Measurements from ENCODE around the gene TMTC3.

The TMTC3 gene

GRCh38 chr12:88241862-88242570, 99.9 kb downstream of the TMTC3 start:
- H3K36me3 ChIP-seq (ENCODE audit: control insufficient read depth in 1 of 2, insufficient read depth in 2 of 2, low read depth in 1 of 2, low read length in 2 of 2): no peaks in the 10 kb centered on the region
- peak; percentile 90 for DNase-seq
- no peak overlapping the region for H3K4ac ChIP-seq (ENCODE audit: low read depth in 1 of 2, low read length in 2 of 2)
- no peak overlapping the region for H3K18ac ChIP-seq (ENCODE audit: low read depth in 1 of 2, low read length in 2 of 2)
- no peaks in the 10 kb centered on the region for H3K27me3 ChIP-seq (ENCODE audit: control insufficient read depth in 1 of 2, insufficient read depth in 1 of 2, low read length in 2 of 2)
- no peak overlapping the region for H2BK5ac ChIP-seq (ENCODE audit: low read depth, low read length, poor library complexity, severe bottlenecking)
- H2AK5ac ChIP-seq (ENCODE audit: low read length, severe bottlenecking): no peak overlapping the region
- H4K8ac ChIP-seq (ENCODE audit: low read length): no peak overlapping the region
- H4K91ac ChIP-seq (ENCODE audit: low read length): no peak overlapping the region
- peaks cover 5% of the 10 kb centered on the region for H3K9me3 ChIP-seq (ENCODE audit: control insufficient read depth, low read length)
- H2BK15ac ChIP-seq (ENCODE audit: low read depth, poor library complexity, severe bottlenecking): no peak overlapping the region
- H3K27ac ChIP-seq (ENCODE audit: low read length, poor library complexity, severe bottlenecking): peak overlapping the region; percentile 63
- no peak overlapping the region for H3K4me2 ChIP-seq (ENCODE audit: low read length, poor library complexity, severe bottlenecking)
- 86% methylated on average over 2 of the region's 4 CpGs for WGBS
- H3K79me1 ChIP-seq (replicated peaks; ENCODE audit: low read length, poor library complexity, severe bottlenecking): no peaks in the 10 kb centered on the region
- H3K4me1 ChIP-seq (ENCODE audit: control insufficient read depth, insufficient read depth, low read depth, low read length): no peaks in the 10 kb centered on the region
- H2AFZ ChIP-seq (ENCODE audit: low read depth, low read length): no peak overlapping the region
- no peak overlapping the region for H3K14ac ChIP-seq (ENCODE audit: low read length in 2 of 2)
- no peak overlapping the region for H3K4me3 ChIP-seq (ENCODE audit: insufficient read depth in 1 of 2, low read depth in 1 of 2, low read length in 2 of 2)
- H2BK12ac ChIP-seq (ENCODE audit: low read length in 2 of 2): no peak overlapping the region
- H2BK120ac ChIP-seq (ENCODE audit: low read depth, low read length): no peak overlapping the region
- H3K23ac ChIP-seq (ENCODE audit: low read length in 2 of 2): no peak overlapping the region
- H3K9ac ChIP-seq (ENCODE audit: low read length): peak overlapping the region; percentile 84

- H2BK15ac ChIP-seq (ENCODE audit: low read depth, poor library complexity, severe bottlenecking): no peak overlapping the region
- H2BK5ac ChIP-seq (ENCODE audit: low read depth, low read length, poor library complexity, severe bottlenecking): no peak overlapping the region
- H2BK12ac ChIP-seq (ENCODE audit: low read length in 2 of 2): no peak overlapping the region
- no peaks in the 10 kb centered on the region for H3K36me3 ChIP-seq (ENCODE audit: control insufficient read depth in 1 of 2, insufficient read depth in 2 of 2, low read depth in 1 of 2, low read length in 2 of 2)
- no peaks in the 10 kb centered on the region for H3K79me1 ChIP-seq (replicated peaks; ENCODE audit: low read length, poor library complexity, severe bottlenecking)
- H3K18ac ChIP-seq (ENCODE audit: low read depth in 1 of 2, low read length in 2 of 2): no peak overlapping the region
- no peak overlapping the region for H2BK120ac ChIP-seq (ENCODE audit: low read depth, low read length)
- H3K14ac ChIP-seq (ENCODE audit: low read length in 2 of 2): no peak overlapping the region
- H2AK5ac ChIP-seq (ENCODE audit: low read length, severe bottlenecking): no peak overlapping the region
- no peak overlapping the region for H4K8ac ChIP-seq (ENCODE audit: low read length)
- peaks cover 5% of the 10 kb centered on the region for H3K9me3 ChIP-seq (ENCODE audit: control insufficient read depth, low read length)
- no peaks in the 10 kb centered on the region for H3K4me1 ChIP-seq (ENCODE audit: control insufficient read depth, insufficient read depth, low read depth, low read length)
- peak overlapping the region; percentile 63 for H3K27ac ChIP-seq (ENCODE audit: low read length, poor library complexity, severe bottlenecking)
- H3K4ac ChIP-seq (ENCODE audit: low read depth in 1 of 2, low read length in 2 of 2): peak overlapping the region in 1 of 2 experiments; percentile 85
- peak; percentile 71 for DNase-seq
- no peak overlapping the region for H3K23ac ChIP-seq (ENCODE audit: low read length in 2 of 2)
- H4K91ac ChIP-seq (ENCODE audit: low read length): no peak overlapping the region
- H3K9ac ChIP-seq (ENCODE audit: low read length): peak overlapping the region; percentile 84
- peak overlapping the region in 1 of 2 experiments; percentile 25 for H3K4me3 ChIP-seq (ENCODE audit: insufficient read depth in 1 of 2, low read depth in 1 of 2, low read length in 2 of 2)
- H3K4me2 ChIP-seq (ENCODE audit: low read length, poor library complexity, severe bottlenecking): no peak overlapping the region
- WGBS: 45% methylated on average over 1 of the region's 1 CpG
- no peaks in the 10 kb centered on the region for H3K27me3 ChIP-seq (ENCODE audit: control insufficient read depth in 1 of 2, insufficient read depth in 1 of 2, low read length in 2 of 2)
- no peak overlapping the region for H2AFZ ChIP-seq (ENCODE audit: low read depth, low read length)
These were observed 100.4 kb downstream of the TMTC3 start for GRCh38 chr12:88242571-88242925.

DNA sequence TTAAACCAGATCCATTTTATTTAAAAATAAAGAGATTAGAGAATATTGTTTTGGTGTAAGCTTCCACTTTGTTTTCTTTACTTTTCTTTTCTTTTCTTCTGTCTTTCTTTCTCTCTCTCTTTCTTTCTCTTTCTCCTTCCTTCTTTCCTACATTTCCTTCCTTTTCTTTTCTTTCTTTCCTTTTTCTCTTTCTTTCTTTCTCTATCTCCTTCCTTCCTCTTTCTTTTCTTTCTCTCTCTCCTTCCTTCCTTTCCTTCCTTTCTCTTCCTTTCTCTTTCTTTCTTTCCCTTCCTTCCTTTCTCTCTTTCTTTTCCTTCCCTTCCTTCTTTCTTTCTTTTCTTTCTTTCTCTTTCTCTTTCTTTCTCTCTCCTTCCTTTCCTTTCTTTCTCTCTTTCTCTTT, 100.8 kb downstream of the TMTC3 start:
- Histone ChIP-seq H3K14ac (ENCODE audit: low read length in 2 of 2) (no peak overlapping the region), H3K4me1 (ENCODE audit: control insufficient read depth, insufficient read depth, low read depth, low read length) (no peaks in the 10 kb centered on the region), H2AK5ac (ENCODE audit: low read length, severe bottlenecking) (no peak overlapping the region), H3K23ac (ENCODE audit: low read length in 2 of 2) (no peak overlapping the region), H2AFZ (ENCODE audit: low read depth, low read length) (no peak overlapping the region), H3K9ac (ENCODE audit: low read length) (peak overlapping the region; percentile 84), H4K8ac (ENCODE audit: low read length) (no peak overlapping the region), H3K4me2 (ENCODE audit: low read length, poor library complexity, severe bottlenecking) (no peak overlapping the region), H3K27me3 (ENCODE audit: control insufficient read depth in 1 of 2, insufficient read depth in 1 of 2, low read length in 2 of 2) (no peaks in the 10 kb centered on the region), H3K27ac (ENCODE audit: low read length, poor library complexity, severe bottlenecking) (no peak overlapping the region), H2BK120ac (ENCODE audit: low read depth, low read length) (no peak overlapping the region), H3K18ac (ENCODE audit: low read depth in 1 of 2, low read length in 2 of 2) (no peak overlapping the region), H3K4ac (ENCODE audit: low read depth in 1 of 2, low read length in 2 of 2) (no peak overlapping the region), H3K9me3 (ENCODE audit: control insufficient read depth, low read length) (peaks cover 5% of the 10 kb centered on the region), H2BK15ac (ENCODE audit: low read depth, poor library complexity, severe bottlenecking) (no peak overlapping the region), H4K91ac (ENCODE audit: low read length) (no peak overlapping the region), H2BK12ac (ENCODE audit: low read length in 2 of 2) (no peak overlapping the region), H3K79me1 (replicated peaks; ENCODE audit: low read length, poor library complexity, severe bottlenecking) (no peaks in the 10 kb centered on the region), H2BK5ac (ENCODE audit: low read depth, low read length, poor library complexity, severe bottlenecking) (no peak overlapping the region), H3K36me3 (ENCODE audit: control insufficient read depth in 1 of 2, insufficient read depth in 2 of 2, low read depth in 1 of 2, low read length in 2 of 2) (no peaks in the 10 kb centered on the region), H3K4me3 (ENCODE audit: insufficient read depth in 1 of 2, low read depth in 1 of 2, low read length in 2 of 2) (peak overlapping the region in 1 of 2 experiments; percentile 25)
- DNase-seq: no peak

DNA sequence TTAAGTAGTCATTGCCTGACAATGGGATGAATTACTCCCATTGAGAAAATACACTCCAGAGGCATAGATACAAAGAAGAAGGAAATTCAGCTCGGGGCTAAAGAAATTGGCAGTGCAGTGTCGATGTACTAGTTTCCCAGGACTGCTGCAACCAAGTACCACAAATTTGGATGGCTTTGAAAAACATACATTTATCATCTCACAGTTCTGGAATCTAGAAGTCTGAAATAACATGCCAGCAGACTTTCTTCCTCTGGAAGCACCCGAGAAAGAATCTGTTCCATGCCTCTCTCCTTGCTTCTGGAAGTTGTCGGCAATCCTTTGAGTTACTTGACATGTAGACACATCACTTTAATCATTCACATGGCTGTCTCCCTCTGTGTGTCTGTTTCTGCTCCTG, 101.9 kb downstream of the TMTC3 start:
- peak overlapping the region; percentile 4 for H3K9ac ChIP-seq (ENCODE audit: low read length)
- H2BK12ac ChIP-seq (ENCODE audit: low read length in 2 of 2): peak overlapping the region in 1 of 2 experiments; percentile 78
- H2BK120ac ChIP-seq (ENCODE audit: low read depth, low read length): no peak overlapping the region
- H3K4me3 ChIP-seq (ENCODE audit: insufficient read depth in 1 of 2, low read depth in 1 of 2, low read length in 2 of 2): no peak overlapping the region
- H3K23ac ChIP-seq (ENCODE audit: low read length in 2 of 2): no peak overlapping the region
- WGBS: 55% methylated on average over 4 of the region's 4 CpGs
- H2BK5ac ChIP-seq (ENCODE audit: low read depth, low read length, poor library complexity, severe bottlenecking): no peak overlapping the region
- H3K14ac ChIP-seq (ENCODE audit: low read length in 2 of 2): no peak overlapping the region
- no peaks in the 10 kb centered on the region for H3K9me3 ChIP-seq (ENCODE audit: control insufficient read depth, low read length)
- peak; percentile 7 for DNase-seq
- no peaks in the 10 kb centered on the region for H3K36me3 ChIP-seq (ENCODE audit: control insufficient read depth in 1 of 2, insufficient read depth in 2 of 2, low read depth in 1 of 2, low read length in 2 of 2)
- no peak overlapping the region for H4K8ac ChIP-seq (ENCODE audit: low read length)
- H3K4me1 ChIP-seq (ENCODE audit: control insufficient read depth, insufficient read depth, low read depth, low read length): no peaks in the 10 kb centered on the region
- peak overlapping the region in 1 of 2 experiments; percentile 21 for H3K18ac ChIP-seq (ENCODE audit: low read depth in 1 of 2, low read length in 2 of 2)
- H2BK15ac ChIP-seq (ENCODE audit: low read depth, poor library complexity, severe bottlenecking): no peak overlapping the region
- H2AFZ ChIP-seq (ENCODE audit: low read depth, low read length): no peak overlapping the region
- no peak overlapping the region for H4K91ac ChIP-seq (ENCODE audit: low read length)
- H3K27me3 ChIP-seq (ENCODE audit: control insufficient read depth in 1 of 2, insufficient read depth in 1 of 2, low read length in 2 of 2): no peaks in the 10 kb centered on the region
- H3K4ac ChIP-seq (ENCODE audit: low read depth in 1 of 2, low read length in 2 of 2): peak overlapping the region in 1 of 2 experiments; percentile 49
- no peaks in the 10 kb centered on the region for H3K79me1 ChIP-seq (replicated peaks; ENCODE audit: low read length, poor library complexity, severe bottlenecking)
- no peak overlapping the region for H3K4me2 ChIP-seq (ENCODE audit: low read length, poor library complexity, severe bottlenecking)
- no peak overlapping the region for H3K27ac ChIP-seq (ENCODE audit: low read length, poor library complexity, severe bottlenecking)
- H2AK5ac ChIP-seq (ENCODE audit: low read length, severe bottlenecking): no peak overlapping the region
